HG03064 (cell line): ENCODE data around the gene KRT75.

Source experiments
- ATAC-seq: cut with Tn5 transposase; IDR thresholded peaks from one replicate; pipeline ENCODE4 v1.9.1; 2021; ENCODE audit warnings: low read depth; ENCODE audit not compliant: unreplicated experiment

Gene KRT75

GRCh38 chr12:52395761-52396434 is 38.3 kb downstream of the KRT75 start:
- no peak for ATAC-seq

- no peak for ATAC-seq
Measured at GRCh38 chr12:52394836-52395405, 39.2 kb downstream of the KRT75 start.

DNA sequence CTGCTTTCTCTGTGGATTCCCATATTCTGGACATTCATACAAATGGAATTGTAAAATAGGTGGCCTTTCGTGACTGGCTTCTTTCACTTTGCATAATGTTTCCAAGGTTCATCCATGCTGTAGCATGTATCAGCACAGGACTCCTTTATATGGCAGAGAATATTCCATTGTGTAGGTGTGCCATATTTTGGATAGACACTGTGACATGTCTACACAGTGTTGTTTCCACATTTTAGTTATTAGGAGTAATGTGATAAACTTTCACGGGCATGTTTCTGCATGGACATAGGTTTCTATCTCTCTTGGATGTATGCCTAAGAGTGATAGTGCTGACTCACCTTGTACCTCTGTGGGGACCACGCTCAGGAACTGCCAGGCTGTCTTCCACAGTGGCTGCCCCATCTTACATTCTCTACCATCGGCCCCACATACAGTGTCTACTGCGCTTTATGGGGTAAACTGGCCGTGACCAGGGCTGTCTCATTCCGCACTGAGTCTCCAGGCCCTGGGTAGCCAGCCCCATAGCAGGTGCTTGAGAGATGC is 41.6 kb downstream of the KRT75 start:
- no peak for ATAC-seq

GRCh38 chr12:52391618-52392002 is 42.6 kb downstream of the KRT75 start:
- no peak for ATAC-seq

GRCh38 chr12:52390739-52391617 is 43.2 kb downstream of the KRT75 start:
- no peak for ATAC-seq

DNA sequence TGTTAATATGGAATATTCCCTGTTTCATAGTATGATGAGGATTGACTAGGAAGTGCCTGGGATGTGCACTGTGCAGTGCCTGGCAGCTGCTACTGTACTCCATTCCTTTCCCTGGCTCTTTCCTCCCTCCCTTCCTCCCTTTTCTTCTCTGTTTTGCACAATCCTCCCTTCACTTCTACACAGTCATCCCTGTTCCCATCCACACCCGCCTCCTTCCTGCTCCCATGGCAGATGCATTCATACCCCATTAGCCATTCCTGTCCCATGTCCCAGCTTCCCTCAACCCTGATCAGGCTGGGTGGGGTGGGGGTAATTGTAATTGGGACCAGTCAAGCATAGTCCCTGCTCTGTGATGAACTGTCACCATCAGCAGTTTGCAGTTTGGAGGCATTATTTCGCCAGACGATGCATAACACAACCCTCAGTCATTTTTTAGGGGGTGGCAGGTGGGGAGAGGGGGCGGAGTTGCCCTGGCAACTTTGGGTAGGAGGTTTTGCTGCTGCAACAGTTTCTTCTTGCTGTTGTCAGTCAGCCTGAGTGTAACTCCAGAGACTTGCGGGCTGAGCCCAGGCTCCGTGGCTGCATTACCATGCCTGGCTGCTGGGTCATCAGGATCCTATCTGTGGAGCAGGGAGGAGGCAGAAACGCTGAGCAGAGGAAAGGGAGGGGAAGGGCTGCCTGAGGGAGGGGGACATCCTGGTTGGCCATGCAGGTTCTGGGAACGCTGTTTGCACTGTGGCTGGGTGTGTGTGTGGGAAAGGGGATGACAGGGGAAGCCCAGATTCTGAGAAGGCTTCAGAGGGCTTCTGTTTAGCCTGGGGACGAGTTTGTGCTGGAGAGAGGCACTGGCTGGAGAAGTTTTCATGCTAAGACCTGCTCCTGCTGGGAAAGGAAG is 44.6 kb downstream of the KRT75 start:
- ATAC-seq, result no peak

- ATAC-seq, result no peak
Measured at GRCh38 chr12:52387859-52388258, 46.3 kb downstream of the KRT75 start.

GRCh38 chr12:52385226-52385702 is 48.9 kb downstream of the KRT75 start, which contains the start of gene KRT84:
TSS of gene KRT84 (minus strand) at chr12:52385652. CDS start at chr12:52385585, 67 bp downstream.
- ATAC-seq, result no peak

DNA sequence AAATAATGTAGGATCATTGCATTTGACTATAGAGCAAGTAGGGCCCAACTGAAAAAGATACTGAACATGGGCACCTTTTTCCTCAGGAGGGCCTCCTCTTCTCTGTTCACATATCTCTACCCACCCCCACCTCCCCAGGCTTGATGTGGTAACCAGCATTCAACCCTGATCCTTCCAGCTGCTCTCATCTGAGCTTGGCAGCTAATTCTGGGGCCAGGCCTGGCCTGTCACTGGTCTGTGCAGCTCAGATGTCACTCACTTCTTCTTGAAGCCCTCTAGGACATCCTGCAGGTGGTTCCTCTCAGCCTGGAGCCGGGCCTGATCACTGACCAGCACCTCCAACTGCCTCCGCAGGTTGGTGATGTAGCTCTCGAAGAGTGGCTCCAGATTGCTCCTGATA is 50.8 kb downstream of the KRT75 start:
- ATAC-seq, result no peak

DNA sequence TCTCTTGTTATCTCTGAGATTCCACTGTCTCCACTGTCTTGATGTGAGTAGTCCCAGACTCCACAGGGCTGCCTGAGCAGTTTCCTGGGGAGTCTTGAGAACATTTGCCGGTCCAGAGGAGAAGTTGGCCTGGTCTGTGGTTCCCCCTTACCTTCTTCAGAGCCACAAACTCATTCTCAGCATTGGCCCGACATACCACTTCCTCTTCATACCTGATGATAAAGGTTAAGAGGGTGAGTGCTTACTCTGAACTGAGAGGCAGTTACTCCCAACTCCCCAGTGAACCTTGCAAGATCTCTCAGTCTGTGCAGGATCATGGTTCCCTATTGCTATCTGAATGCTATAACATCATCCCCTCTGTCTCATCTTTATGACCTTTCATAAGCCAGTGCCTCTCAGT is 51.3 kb downstream of the KRT75 start:
- no peak for ATAC-seq

DNA sequence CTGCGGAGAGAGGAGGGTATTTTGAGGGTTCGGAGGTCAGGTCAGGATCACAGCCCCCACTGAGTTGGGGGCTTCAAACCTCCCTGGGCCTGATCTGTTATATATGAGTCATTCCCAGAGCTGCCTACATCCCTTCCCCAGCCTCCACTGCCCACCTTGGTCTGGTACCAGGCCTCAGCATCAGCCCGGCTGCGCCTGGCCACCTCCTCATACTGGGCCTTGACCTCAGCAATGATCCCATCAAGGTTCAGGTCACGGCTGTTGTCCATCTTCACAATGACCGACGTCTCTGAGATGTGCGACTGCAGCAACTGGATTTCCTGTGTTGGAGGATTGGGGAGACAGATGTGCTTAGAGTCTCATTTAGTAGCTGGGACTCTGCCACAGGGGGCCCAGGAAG is 53.0 kb downstream of the KRT75 start:
- ATAC-seq, result no peak

GRCh38 chr12:52380271-52380694 is 53.9 kb downstream of the KRT75 start:
- ATAC-seq, result no peak

DNA sequence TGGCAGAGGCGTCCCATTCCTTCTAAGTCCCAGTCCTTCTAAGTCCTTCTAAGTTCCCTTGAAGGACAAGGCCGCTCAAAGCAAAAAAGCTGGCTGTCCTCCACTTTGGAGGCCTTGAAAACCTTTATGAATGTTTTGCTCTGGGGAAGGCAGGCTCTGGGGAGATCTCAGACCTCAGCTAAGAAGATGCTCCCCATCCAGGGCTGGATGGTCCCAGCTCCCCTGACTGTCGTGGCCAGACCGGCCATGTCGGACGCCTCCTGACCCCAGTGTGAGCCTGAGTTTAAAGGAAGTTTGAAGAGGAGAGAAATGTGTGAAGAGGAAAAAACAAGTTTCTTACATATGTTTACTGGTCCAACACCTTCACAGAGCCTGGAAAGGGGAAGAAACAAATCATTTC is 54.6 kb downstream of the KRT75 start:
- ATAC-seq, result no peak

- ATAC-seq, result no peak
Measured at GRCh38 chr12:52378091-52378490, 56.1 kb downstream of the KRT75 start.

DNA sequence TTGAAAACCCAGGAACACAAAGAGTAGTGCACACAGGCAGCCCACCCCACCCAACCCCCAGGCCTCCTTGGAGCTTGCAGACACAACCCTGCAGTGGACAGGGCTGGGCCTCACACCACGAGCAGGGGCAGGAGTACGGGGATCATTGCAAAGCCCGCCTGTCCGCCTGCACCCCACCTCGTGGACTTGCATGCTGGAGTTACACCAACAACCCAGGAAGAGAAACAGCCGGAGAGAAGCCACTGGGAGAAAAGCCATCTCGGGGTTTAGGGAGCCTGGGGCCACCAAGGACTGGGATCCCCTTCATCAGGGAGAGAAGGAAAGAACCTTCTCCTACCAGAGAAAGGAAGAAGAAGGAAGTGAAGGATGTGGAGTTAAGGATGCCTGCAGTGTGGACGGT is 56.9 kb downstream of the KRT75 start:
- no peak for ATAC-seq
